Measurements from ENCODE around the gene PPP1R15B.

PPP1R15B gene

DNA sequence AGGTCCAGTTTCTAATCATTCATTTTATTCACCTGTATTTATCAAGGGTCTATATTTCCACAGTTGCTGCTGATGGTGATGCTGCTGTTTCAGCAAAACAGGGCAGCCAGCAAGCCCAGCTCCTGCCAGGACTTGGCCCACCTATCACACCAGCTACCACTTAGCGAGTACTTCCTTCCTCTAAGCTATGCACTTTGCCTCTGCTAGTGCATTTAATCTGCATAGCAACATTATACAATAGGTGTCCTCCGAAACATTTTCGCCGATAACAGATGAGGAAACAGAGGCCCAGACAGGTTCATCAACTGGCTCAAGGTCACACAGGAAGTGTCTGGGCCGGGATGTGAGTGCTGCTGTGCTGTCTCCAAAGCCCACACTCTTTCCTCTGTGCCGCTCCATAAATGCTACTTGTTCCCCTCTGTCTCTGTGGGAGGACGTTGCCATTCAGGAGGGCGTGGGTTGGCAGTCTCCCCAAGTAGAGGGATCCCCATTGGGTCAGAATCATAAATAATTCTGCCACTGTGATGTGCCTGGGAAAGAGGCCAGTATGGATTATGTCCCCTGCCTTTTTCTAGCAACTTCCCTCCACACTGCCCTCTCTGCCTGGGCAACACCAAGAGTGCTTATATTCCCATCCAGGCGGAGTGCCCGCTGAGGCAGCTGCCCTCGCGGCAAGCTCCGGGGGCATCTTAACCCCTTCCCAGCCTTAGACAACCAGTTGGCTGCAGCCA, 42.5 kb downstream of the PPP1R15B start:
- TF ChIP-seq, protein P1, sequence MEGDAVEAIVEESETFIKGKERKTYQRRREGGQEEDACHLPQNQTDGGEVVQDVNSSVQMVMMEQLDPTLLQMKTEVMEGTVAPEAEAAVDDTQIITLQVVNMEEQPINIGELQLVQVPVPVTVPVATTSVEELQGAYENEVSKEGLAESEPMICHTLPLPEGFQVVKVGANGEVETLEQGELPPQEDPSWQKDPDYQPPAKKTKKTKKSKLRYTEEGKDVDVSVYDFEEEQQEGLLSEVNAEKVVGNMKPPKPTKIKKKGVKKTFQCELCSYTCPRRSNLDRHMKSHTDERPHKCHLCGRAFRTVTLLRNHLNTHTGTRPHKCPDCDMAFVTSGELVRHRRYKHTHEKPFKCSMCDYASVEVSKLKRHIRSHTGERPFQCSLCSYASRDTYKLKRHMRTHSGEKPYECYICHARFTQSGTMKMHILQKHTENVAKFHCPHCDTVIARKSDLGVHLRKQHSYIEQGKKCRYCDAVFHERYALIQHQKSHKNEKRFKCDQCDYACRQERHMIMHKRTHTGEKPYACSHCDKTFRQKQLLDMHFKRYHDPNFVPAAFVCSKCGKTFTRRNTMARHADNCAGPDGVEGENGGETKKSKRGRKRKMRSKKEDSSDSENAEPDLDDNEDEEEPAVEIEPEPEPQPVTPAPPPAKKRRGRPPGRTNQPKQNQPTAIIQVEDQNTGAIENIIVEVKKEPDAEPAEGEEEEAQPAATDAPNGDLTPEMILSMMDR (IDR thresholded peaks at IDR 0.05; ENCODE audit: low read depth, low read length) = no peak
- in situ Hi-C loops (cut with HindIII; ENCODE audit: low sequenced_read_pairs) = no loop called here
- no peak overlapping the region for H3K4me3 ChIP-seq (ENCODE audit: low read depth, low read length)
- DNase-seq (ENCODE audit: low read depth, low spot score) = no peak

DNA sequence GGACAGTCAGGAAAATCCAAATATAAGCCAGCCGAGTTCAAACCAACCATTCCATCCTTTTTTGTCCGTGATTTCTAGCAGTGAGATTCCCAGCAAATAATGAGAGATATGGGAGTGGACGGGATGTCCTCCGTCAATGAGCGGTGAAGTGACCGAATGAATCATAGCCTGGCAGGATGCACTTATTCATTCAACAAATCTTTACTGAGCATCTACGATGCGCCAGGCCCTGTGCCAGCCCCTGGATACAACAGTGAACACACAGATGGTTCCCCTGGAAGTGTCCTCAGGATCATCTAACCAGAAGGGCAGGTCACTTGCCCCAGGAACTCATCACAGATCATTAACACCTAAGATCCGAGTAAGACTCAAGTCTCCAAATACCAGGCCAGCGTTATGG, 43.7 kb downstream of the PPP1R15B start:
- no peak overlapping the region for H3K4me3 ChIP-seq (ENCODE audit: low read depth, low read length)
- TF ChIP-seq, protein P1 (IDR thresholded peaks at IDR 0.05; ENCODE audit: low read depth, low read length) = no peak

DNA sequence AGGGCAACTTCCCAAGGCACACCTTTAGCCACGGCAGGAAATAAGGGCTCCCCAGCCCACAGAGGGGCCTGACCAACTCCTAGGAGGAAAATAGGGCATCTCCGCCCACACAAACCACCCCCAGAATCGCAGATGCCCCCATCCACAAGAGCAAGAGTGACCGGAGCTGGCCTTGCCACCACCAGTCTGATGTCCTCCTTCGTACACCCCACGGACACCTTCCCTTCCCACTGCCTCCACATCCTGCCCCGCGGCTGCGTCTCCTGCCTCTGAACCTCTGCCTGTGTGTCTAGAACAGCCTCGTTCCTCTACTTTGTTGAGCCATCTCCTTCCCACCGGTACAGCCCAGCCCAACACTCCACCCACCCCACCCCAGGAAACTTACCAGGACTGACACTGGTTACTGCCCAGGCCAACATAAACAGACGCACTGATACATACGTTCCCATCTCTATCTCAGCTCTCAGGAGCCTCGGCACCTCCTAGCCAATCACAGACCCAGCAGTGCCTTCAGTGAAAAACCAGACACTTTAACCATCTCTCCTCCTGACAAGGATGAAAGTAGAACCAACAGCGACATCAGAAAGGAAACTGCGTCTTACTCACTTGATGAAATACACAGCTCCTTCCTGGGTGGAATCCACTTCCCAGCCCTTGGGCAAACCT, 44.3 kb downstream of the PPP1R15B start:
- TF ChIP-seq, protein P1 (IDR thresholded peaks at IDR 0.05; ENCODE audit: low read depth, low read length) = no peak
- H3K4me3 ChIP-seq (ENCODE audit: low read depth, low read length) = no peak overlapping the region
- no peak for DNase-seq (ENCODE audit: low read depth, low spot score)
- in situ Hi-C loops (cut with HindIII; ENCODE audit: low sequenced_read_pairs) = no loop called here

More for the DNA sequence above, 43.7 kb downstream of the PPP1R15B start:
- no peak for DNase-seq (ENCODE audit: low read depth, low spot score)
- in situ Hi-C loops (cut with HindIII; ENCODE audit: low sequenced_read_pairs) = no loop called here

DNA sequence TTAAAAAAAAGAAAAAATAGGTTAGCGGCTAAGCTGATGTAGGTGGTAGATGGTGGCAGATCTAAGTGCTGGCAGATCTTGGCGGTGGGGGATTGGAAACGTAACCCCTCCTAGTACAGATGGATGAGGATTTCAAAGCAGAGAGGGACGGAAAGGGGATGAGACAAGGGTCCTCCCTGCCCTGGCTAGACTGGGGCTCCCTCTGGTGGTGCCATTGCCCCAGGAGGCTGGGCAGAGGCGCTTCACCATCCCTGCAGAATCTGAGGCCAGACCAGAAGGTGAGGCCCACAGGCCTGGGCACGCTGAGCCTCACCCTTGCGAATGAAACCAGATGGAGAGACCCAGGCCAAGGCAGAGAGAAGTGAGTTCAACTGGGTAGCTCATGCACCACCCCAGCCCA, 44.9 kb downstream of the PPP1R15B start:
- no peak overlapping the region for H3K4me3 ChIP-seq (ENCODE audit: low read depth, low read length)
- no peak for DNase-seq (ENCODE audit: low read depth, low spot score)
- in situ Hi-C loops (cut with HindIII; ENCODE audit: low sequenced_read_pairs) = no loop called here
- TF ChIP-seq, protein P1 (IDR thresholded peaks at IDR 0.05; ENCODE audit: low read depth, low read length) = peak; percentile 45

DNA sequence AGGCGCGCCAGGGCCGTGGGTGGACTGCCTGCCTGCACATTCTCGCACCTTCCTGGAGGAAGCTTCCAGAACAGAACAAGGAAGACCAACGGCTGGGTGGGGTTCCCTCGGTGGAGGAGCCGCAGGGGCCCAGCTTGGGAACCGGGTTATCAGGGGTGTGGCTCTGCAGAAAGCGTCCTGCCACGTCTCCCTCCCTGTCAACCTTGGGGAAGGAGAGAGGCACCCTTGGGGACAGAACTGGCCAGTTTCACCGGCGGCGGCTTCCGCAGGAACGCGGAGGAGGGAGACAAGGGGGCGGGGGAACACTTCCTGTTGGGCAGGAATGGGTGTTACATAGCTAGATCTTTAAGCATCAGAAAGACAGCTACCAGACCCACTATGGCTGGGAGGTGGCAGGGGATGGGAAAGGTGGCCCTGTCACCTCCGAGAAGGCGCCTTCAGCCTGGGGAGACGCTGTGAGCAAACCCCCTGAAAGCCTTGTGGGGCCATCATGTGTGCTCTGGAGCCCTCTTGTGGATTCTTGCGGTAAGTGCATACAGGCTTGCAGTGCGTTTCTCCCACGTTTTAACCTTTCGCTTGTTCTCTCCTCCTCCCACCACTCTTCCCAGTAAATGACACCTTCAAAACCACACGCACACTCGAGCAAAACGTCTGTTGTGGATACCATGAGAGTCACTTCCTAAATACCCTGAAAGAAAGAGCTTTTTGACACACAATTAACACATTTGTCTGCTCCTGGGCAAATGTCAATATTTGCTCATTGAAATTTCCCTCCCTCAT, 48.1 kb downstream of the PPP1R15B start:
- peak; percentile 58 for DNase-seq (ENCODE audit: low read depth, low spot score)
- TF ChIP-seq, protein P1 (IDR thresholded peaks at IDR 0.05; ENCODE audit: low read depth, low read length) = peak; percentile 95
- in situ Hi-C loops (cut with HindIII; ENCODE audit: low sequenced_read_pairs) = no loop called here
- peak overlapping the region; percentile 47 for H3K4me3 ChIP-seq (ENCODE audit: low read depth, low read length)

DNA sequence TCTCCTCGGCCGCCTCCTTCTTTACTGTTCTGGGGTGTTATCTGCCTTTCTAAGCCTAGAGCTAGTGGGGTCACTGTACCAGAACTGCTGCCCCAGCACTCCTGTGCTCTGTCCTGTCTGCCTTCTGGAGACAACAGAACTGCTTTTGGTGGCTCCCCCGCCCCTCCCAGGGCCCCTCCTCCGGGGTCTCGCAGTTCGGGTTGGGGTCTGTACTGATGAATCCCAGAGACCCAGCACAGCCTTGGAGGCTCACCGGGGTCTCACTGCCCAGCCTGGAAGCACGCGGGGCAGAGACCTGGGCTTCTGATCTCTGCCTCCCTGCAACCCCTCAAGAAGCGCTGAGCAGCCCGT, 48.7 kb downstream of the PPP1R15B start:
- in situ Hi-C loops (cut with HindIII; ENCODE audit: low sequenced_read_pairs) = no loop called here
- DNase-seq (ENCODE audit: low read depth, low spot score) = no peak
- H3K4me3 ChIP-seq (ENCODE audit: low read depth, low read length) = peak overlapping the region; percentile 47
- TF ChIP-seq, protein P1 (IDR thresholded peaks at IDR 0.05; ENCODE audit: low read depth, low read length) = no peak

All from astrocyte of the spinal cord (primary cell).